Vagina (tissue), 2 donors: ENCODE data around the gene CASZ1.

Source experiments
- CTCF ChIP-seq, 3 experiments: fragments of 450-650 bp in 2 of 3; fragments of 200-600 bp in 1 of 3; sonication (generic) in 1 of 3; IDR thresholded peaks; one replicate each; pipeline ENCODE4 v1.5.1; 2017 to 2019; ENCODE audit warnings: antibody characterized with exemption in 3 of 3, mild to moderate bottlenecking in 2 of 3, moderate library complexity in 2 of 3
- POLR2A ChIP-seq, 2 donors: fragments of 450-650 bp; IDR thresholded peaks; one replicate each; pipeline ENCODE4 v1.6.1; 2017; ENCODE audit warnings: antibody characterized with exemption in 2 of 2, mild to moderate bottlenecking in 2 of 2, moderate library complexity in 2 of 2

- TF ChIP-seq CTCF (IDR thresholded peaks at IDR 0.05) (no peak), POLR2A (IDR thresholded peaks at IDR 0.05) (no peak)
Measured at GRCh38 chr1:10740123-10740522, 56.3 kb downstream of the CASZ1 start.
